DMS53 (cell line): ENCODE data around the gene ZNF280B.
"Not testable (repeated sequence)": the region's sequence is repeated elsewhere in the genome, so short reads cannot be mapped to it uniquely, and the experiment has no call there.

ENCODE experiments used
- DNase-seq: peaks from one replicate; lab custom pipeline; 2025; lab: John Stamatoyannopoulos, UW

Gene ZNF280B

GRCh38 chr22:22507743-22508273 is 734 bp downstream of the ZNF280B start:
- no peak for DNase-seq

GRCh38 chr22:22506736-22507135 is 1.8 kb downstream of the ZNF280B start:
- DNase-seq: no peak

- no peak for DNase-seq
These were observed 10.3 kb downstream of the ZNF280B start for GRCh38 chr22:22498267-22498666.

- not testable (repeated sequence) for DNase-seq
These were observed 17.0 kb downstream of the ZNF280B start for GRCh38 chr22:22491589-22491988.

- no peak for DNase-seq
These were observed 19.8 kb downstream of the ZNF280B start for GRCh38 chr22:22488736-22489135.

GRCh38 chr22:22487869-22488597 is 20.5 kb downstream of the ZNF280B start:
- DNase-seq: no peak

GRCh38 chr22:22487059-22487458 is 21.5 kb downstream of the ZNF280B start:
- DNase-seq: no peak

GRCh38 chr22:22486132-22486899 is 22.2 kb downstream of the ZNF280B start:
- no peak for DNase-seq

GRCh38 chr22:22485524-22485923 is 23.0 kb downstream of the ZNF280B start:
- no peak for DNase-seq

GRCh38 chr22:22484023-22484422 is 24.5 kb downstream of the ZNF280B start:
- no peak for DNase-seq

GRCh38 chr22:22480940-22481339 is 27.6 kb downstream of the ZNF280B start:
- peak; percentile 4 for DNase-seq

- no peak for DNase-seq
These were observed 28.5 kb downstream of the ZNF280B start for GRCh38 chr22:22479999-22480532.

GRCh38 chr22:22479116-22479515 is 29.4 kb downstream of the ZNF280B start:
- DNase-seq: no peak

- no peak for DNase-seq
These were observed 30.1 kb downstream of the ZNF280B start for GRCh38 chr22:22478470-22478869.

- DNase-seq: no peak
These were observed 33.8 kb downstream of the ZNF280B start for GRCh38 chr22:22474733-22475132.

GRCh38 chr22:22471104-22471503 is 37.4 kb downstream of the ZNF280B start:
- not testable (repeated sequence) for DNase-seq

- no peak for DNase-seq
These were observed 39.0 kb downstream of the ZNF280B start for GRCh38 chr22:22469527-22469926.

GRCh38 chr22:22468794-22469469 is 39.6 kb downstream of the ZNF280B start:
- DNase-seq: not testable (repeated sequence)

- DNase-seq: no peak
These were observed 41.4 kb downstream of the ZNF280B start for GRCh38 chr22:22467112-22467511.

GRCh38 chr22:22465782-22466181 is 42.8 kb downstream of the ZNF280B start:
- DNase-seq: no peak

GRCh38 chr22:22465094-22465602 is 43.4 kb downstream of the ZNF280B start:
- no peak for DNase-seq

GRCh38 chr22:22464541-22465054 is 43.9 kb downstream of the ZNF280B start:
- DNase-seq: no peak
